ENCODE measurements around the gene PPP3CB. TPM values are rescaled to one million over a fixed set of nuclear protein-coding genes. Genes with fewer than 3 reads are reported as not detected.

PPP3CB gene
- total and polyA plus RNA-seq, 2 experiments from 2014 or later: 17.9 to 38.5 TPM

- H3K27ac ChIP-seq (ENCODE audit: low read depth): no peak overlapping the region
- Mint-ChIP-seq H3K4me1 (no peaks in the 10 kb centered on the region), H3K4me3 (no peak overlapping the region), H3K9me3 (no peaks in the 10 kb centered on the region), H3K27ac (no peak overlapping the region), H3K36me3 (ENCODE audit: low read depth) (no peaks in the 10 kb centered on the region; the same call in 1 of the 3 replicates), H3K27me3 (ENCODE audit: insufficient read depth, low read depth, poor library complexity) (no peaks in the 10 kb centered on the region)
- no peak overlapping the region for H3K4me3 ChIP-seq
- DNase-seq (ENCODE audit: low spot score): no peak
- H3K4me1 ChIP-seq (ENCODE audit: insufficient read depth): no peaks in the 10 kb centered on the region
- no peak for ATAC-seq
- H3K36me3 ChIP-seq (ENCODE audit: insufficient read depth): no peaks in the 10 kb centered on the region
- H3K9me2 ChIP-seq (ENCODE audit: insufficient read depth): no peaks in the 10 kb centered on the region
- H2AFZ ChIP-seq: no peak overlapping the region
- TF ChIP-seq ZNF331 (CRISPR knock-in tag; IDR thresholded peaks at IDR 0.05; ENCODE audit: low read depth): no peak
- TF ChIP-seq POLR2AphosphoS5 (IDR thresholded peaks at IDR 0.05; ENCODE audit: low read depth): no peak
- no peak for TF ChIP-seq ZNF462 (CRISPR knock-in tag; IDR thresholded peaks at IDR 0.05)
- no peak for TF ChIP-seq ZNF114 (CRISPR knock-in tag; IDR thresholded peaks at IDR 0.05)
- no peak for TF ChIP-seq CTCF (conservative IDR thresholded peaks at IDR 0.05; ENCODE audit: low read depth in 2 of 2)
- no peak for TF ChIP-seq STAT1 (IDR thresholded peaks at IDR 0.05; ENCODE audit: unreplicated experiment)
- TF ChIP-seq EZH2phosphoT487 (IDR thresholded peaks at IDR 0.05; ENCODE audit: unreplicated experiment): no peak
- TF ChIP-seq CREB1 (CRISPR knock-in tag; IDR thresholded peaks at IDR 0.05; ENCODE audit: low read depth): no peak
- TF ChIP-seq EZH2 (IDR thresholded peaks at IDR 0.05; ENCODE audit: low read depth, unreplicated experiment): no peak
- H3K27me3 ChIP-seq (ENCODE audit: insufficient read depth): no peaks in the 10 kb centered on the region
- H3K79me2 ChIP-seq (replicated peaks; ENCODE audit: insufficient read depth): no peaks in the 10 kb centered on the region
- H3F3A ChIP-seq (replicated peaks; ENCODE audit: low read depth): no peaks in the 10 kb centered on the region
- H4K20me1 ChIP-seq (replicated peaks; ENCODE audit: insufficient read depth): no peaks in the 10 kb centered on the region
- H3K4me2 ChIP-seq: no peak overlapping the region
These were observed 62.9 kb downstream of the PPP3CB start for GRCh38 chr10:73432646-73433537.

All from GM23338 (cell line).